Measurements from ENCODE around the gene TBC1D22A.

- TF ChIP-seq CTCF (IDR thresholded peaks at IDR 0.05): no peak
- no peak for TF ChIP-seq EP300 (IDR thresholded peaks at IDR 0.05)
Observed at GRCh38 chr22:47220752-47221151, 458.3 kb downstream of the TBC1D22A start.

Measured in upper lobe of left lung (tissue), 4 donors.